Measurements from ENCODE around the gene AMY2A. TPM values are rescaled to one million over a fixed set of nuclear protein-coding genes. Genes with fewer than 3 reads are reported as not detected.
"Not testable (repeated sequence)": the region's sequence is repeated elsewhere in the genome, so short reads cannot be mapped to it uniquely, and the experiment has no call there.

AMY2A gene
- polyA plus RNA-seq, 1 donor from 2014 or later, result not detected

DNA sequence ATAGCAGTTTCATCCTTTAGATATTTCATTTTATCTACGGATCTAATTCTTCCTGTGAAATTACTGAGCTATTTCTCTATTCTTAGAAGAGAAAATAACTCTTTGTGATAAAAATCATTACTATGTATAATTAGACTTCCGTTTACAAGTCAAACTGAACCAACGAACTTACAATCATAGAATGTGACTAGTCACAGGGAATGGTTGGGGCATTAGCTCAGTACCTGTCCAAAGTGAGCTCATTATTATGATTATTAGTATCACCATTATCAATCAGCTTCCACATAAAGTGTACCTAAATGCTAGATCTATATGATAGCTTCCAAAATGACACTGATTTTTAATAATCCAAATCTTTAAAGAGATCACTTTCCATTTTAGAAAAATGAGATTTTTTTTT, 33.3 kb upstream of the AMY2A start:
- Histone ChIP-seq H3K9ac (ENCODE audit: low read length) (no peak overlapping the region), H3K4me3 (ENCODE audit: low read length) (no peak overlapping the region), H2AFZ (ENCODE audit: low read depth, low read length) (no peak overlapping the region), H3K79me2 (replicated peaks; ENCODE audit: insufficient read depth, low read length) (no peaks in the 10 kb centered on the region), H3K4me2 (ENCODE audit: low read length) (no peak overlapping the region), H3K27ac (ENCODE audit: low read length) (no peak overlapping the region), H3F3A (ENCODE audit: insufficient read depth, low read length, poor library complexity, severe bottlenecking) (no peaks in the 10 kb centered on the region), H3K9me3 (ENCODE audit: low read length) (peaks cover 4% of the 10 kb centered on the region), H3K9me2 (ENCODE audit: insufficient read depth, low read length) (no peaks in the 10 kb centered on the region), H4K20me1 (ENCODE audit: insufficient read depth) (no peaks in the 10 kb centered on the region), H3K27me3 (ENCODE audit: insufficient read depth, low read depth, low read length) (no peaks in the 10 kb centered on the region), H3K36me3 (ENCODE audit: insufficient read depth, low read length) (no peaks in the 10 kb centered on the region)
- TF ChIP-seq CTCF (IDR thresholded peaks at IDR 0.05; ENCODE audit: poor library complexity, severe bottlenecking) (no peak), TAF1 (IDR thresholded peaks at IDR 0.05; ENCODE audit: low read depth) (no peak), EZH2 (IDR thresholded peaks at IDR 0.05; ENCODE audit: borderline replicate concordance, insufficient read depth, low read length, poor library complexity, severe bottlenecking) (no peak), MXI1 (conservative IDR thresholded peaks at IDR 0.05; ENCODE audit: poor library complexity, severe bottlenecking) (no peak), EP300 (conservative IDR thresholded peaks at IDR 0.05; ENCODE audit: poor library complexity, severe bottlenecking) (no peak)

DNA sequence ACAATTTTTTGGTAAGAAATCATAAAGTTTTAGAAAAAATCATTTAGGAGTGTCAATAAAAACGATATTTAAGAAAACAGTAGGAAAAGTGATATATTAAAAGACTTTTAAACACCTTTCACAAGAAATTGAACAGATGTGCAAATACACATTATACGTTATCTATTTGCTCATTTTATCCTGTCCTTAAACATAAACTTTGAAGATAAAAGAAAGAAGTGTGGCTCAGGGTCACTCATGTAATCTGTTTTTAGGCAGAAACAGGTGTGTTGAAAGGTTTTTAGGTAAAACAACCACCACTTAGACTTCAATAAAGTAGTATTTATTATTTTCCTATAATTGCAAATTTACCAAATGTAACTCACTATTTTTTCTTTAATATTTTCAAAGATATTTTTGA, 32.7 kb upstream of the AMY2A start:
- Histone ChIP-seq H3F3A (ENCODE audit: insufficient read depth, low read length, poor library complexity, severe bottlenecking) (no peaks in the 10 kb centered on the region), H3K27me3 (ENCODE audit: insufficient read depth, low read depth, low read length) (no peaks in the 10 kb centered on the region), H3K4me3 (ENCODE audit: low read length) (no peak overlapping the region), H3K27ac (ENCODE audit: low read length) (no peak overlapping the region), H3K79me2 (replicated peaks; ENCODE audit: insufficient read depth, low read length) (no peaks in the 10 kb centered on the region), H4K20me1 (ENCODE audit: insufficient read depth) (no peaks in the 10 kb centered on the region), H3K36me3 (ENCODE audit: insufficient read depth, low read length) (no peaks in the 10 kb centered on the region), H3K9me3 (ENCODE audit: low read length) (peaks cover 4% of the 10 kb centered on the region), H2AFZ (ENCODE audit: low read depth, low read length) (no peak overlapping the region), H3K9me2 (ENCODE audit: insufficient read depth, low read length) (no peaks in the 10 kb centered on the region), H3K9ac (ENCODE audit: low read length) (no peak overlapping the region), H3K4me2 (ENCODE audit: low read length) (no peak overlapping the region)
- TF ChIP-seq CTCF (IDR thresholded peaks at IDR 0.05; ENCODE audit: poor library complexity, severe bottlenecking), result no peak
- TF ChIP-seq REST (IDR thresholded peaks at IDR 0.05; ENCODE audit: borderline replicate concordance), result no peak
- TF ChIP-seq MXI1 (conservative IDR thresholded peaks at IDR 0.05; ENCODE audit: poor library complexity, severe bottlenecking), result no peak

DNA sequence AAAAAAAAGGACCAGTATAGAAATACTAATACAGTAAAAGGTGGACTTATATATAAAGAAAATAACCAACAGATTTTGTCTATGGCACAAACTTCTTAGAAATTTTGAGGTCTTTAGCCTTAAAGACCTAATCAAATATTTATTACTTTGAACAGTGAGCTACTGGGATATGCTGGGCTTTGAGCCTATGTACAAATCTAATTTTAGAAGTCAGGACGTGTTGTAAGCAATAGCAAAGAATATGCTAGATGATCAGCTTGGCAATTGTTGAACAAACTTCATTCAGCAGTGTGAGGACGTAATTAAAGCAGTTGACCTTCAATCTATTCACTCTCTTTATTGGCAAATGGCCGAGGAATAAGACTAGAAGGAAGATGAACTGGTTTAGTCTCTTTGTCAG, 14.5 kb upstream of the AMY2A start:
- not testable (repeated sequence) for H2AFZ ChIP-seq (ENCODE audit: low read depth, low read length); H4K20me1 ChIP-seq (ENCODE audit: insufficient read depth); H3K27ac ChIP-seq (ENCODE audit: low read length); H3K79me2 ChIP-seq (replicated peaks; ENCODE audit: insufficient read depth, low read length); H3K27me3 ChIP-seq (ENCODE audit: insufficient read depth, low read depth, low read length); H3K4me2 ChIP-seq (ENCODE audit: low read length); H3K9ac ChIP-seq (ENCODE audit: low read length); H3K4me3 ChIP-seq (ENCODE audit: low read length); H3K9me2 ChIP-seq (ENCODE audit: insufficient read depth, low read length); H3K9me3 ChIP-seq (ENCODE audit: low read length); H3K36me3 ChIP-seq (ENCODE audit: insufficient read depth, low read length); H3F3A ChIP-seq (ENCODE audit: insufficient read depth, low read length, poor library complexity, severe bottlenecking)

Data from neural cell (in vitro differentiated cells).